Brain microvascular endothelial cell (primary cell): ENCODE results near the gene TWF2.

Experiments used
- DNase-seq: peaks from one replicate; pipeline ENCODE4 v3.0.0-alpha.2; 2020
- H3K27ac ChIP-seq: fragments of 250-450 bp; sonication (Bioruptor Pico); 2 replicates; pipeline ENCODE4 v1.5.1; 2020; ENCODE audit warnings: mild to moderate bottlenecking, moderate library complexity
- H3K27me3 ChIP-seq: fragments of 250-450 bp; sonication (Bioruptor Pico); replicated peaks from 2 replicates; pipeline ENCODE4 v1.5.1; 2020; ENCODE audit warnings: mild to moderate bottlenecking
- H3K36me3 ChIP-seq: fragments of 250-450 bp; sonication (Bioruptor Pico); replicated peaks from 2 replicates; pipeline ENCODE4 v1.5.1; 2020; ENCODE audit warnings: mild to moderate bottlenecking
- H3K4me3 ChIP-seq: 2 replicates; pipeline ENCODE4 v1.5.1; 2011; ENCODE audit warnings: low read depth, mild to moderate bottlenecking, control low read depth, low read length, moderate library complexity
- in situ Hi-C: cut with HindIII; loops from 2 replicates; pipeline ENCODE4 v1.10.0; 2017; ENCODE audit warnings: low sequenced_read_pairs, low pct_ligation_motif_present
- TF ChIP-seq, protein P1 (sequence below): IDR thresholded peaks from 2 replicates; pipeline ENCODE4 v1.5.1; 2011; ENCODE audit warnings: low read depth, mild to moderate bottlenecking, moderate library complexity, low read length, control low read depth, inconsistent platforms; ENCODE audit errors: missing control alignments

TWF2 gene

DNA sequence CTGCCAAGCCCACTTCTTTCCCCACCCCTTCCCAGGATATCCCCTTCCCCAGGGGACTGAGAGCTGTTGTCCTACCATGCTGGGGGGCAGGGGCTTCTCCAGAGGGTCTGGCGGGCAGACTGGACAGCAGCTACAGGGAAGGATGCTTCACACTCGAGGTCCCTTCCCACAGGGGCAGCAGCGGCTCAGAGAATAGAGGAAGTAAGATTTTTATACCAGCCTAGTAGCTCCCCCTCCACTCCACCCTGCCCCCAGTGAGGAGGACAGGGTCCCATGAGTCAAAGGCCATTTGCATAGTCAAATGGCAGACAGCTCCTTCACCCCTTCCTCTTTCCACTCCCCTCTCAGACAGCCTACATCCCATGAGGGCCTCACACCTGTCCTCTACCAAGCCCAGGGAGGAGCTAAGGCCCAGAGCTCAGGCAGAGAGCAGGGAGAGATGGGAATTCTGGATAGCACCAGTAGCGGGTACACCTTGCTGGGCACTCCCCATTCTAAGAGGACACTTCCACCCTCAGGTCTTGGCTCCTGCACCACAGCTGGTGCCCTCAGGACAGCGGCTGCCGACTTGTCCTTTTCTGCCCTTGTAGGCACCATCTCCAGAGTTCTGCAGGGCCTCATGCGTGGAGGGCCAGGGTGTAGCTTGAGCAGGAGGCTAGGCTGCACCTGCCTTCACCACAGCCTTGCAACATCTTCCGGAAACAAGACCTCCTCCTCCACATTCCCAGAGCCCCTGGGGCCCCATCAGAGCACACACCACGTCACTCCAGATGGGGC lies 13.3 kb downstream of the TWF2 start, which contains the start of gene TLR9:
Gene TLR9 (minus strand): TSS at position 194 of the 777 bp plus-strand sequence. CDS start 116 bp downstream, at position 78.
- Histone ChIP-seq H3K4me3 (no peak within 1 kb of the TSS), H3K27ac (no peak within 1 kb of the TSS), H3K27me3 (no peaks in the 10 kb centered on the region), H3K36me3 (peaks cover 21% of the 10 kb centered on the region)
- TF ChIP-seq, protein P1, sequence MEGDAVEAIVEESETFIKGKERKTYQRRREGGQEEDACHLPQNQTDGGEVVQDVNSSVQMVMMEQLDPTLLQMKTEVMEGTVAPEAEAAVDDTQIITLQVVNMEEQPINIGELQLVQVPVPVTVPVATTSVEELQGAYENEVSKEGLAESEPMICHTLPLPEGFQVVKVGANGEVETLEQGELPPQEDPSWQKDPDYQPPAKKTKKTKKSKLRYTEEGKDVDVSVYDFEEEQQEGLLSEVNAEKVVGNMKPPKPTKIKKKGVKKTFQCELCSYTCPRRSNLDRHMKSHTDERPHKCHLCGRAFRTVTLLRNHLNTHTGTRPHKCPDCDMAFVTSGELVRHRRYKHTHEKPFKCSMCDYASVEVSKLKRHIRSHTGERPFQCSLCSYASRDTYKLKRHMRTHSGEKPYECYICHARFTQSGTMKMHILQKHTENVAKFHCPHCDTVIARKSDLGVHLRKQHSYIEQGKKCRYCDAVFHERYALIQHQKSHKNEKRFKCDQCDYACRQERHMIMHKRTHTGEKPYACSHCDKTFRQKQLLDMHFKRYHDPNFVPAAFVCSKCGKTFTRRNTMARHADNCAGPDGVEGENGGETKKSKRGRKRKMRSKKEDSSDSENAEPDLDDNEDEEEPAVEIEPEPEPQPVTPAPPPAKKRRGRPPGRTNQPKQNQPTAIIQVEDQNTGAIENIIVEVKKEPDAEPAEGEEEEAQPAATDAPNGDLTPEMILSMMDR = no peak
- DNase-seq = no peak
- in situ Hi-C loops = no loop called here

DNA sequence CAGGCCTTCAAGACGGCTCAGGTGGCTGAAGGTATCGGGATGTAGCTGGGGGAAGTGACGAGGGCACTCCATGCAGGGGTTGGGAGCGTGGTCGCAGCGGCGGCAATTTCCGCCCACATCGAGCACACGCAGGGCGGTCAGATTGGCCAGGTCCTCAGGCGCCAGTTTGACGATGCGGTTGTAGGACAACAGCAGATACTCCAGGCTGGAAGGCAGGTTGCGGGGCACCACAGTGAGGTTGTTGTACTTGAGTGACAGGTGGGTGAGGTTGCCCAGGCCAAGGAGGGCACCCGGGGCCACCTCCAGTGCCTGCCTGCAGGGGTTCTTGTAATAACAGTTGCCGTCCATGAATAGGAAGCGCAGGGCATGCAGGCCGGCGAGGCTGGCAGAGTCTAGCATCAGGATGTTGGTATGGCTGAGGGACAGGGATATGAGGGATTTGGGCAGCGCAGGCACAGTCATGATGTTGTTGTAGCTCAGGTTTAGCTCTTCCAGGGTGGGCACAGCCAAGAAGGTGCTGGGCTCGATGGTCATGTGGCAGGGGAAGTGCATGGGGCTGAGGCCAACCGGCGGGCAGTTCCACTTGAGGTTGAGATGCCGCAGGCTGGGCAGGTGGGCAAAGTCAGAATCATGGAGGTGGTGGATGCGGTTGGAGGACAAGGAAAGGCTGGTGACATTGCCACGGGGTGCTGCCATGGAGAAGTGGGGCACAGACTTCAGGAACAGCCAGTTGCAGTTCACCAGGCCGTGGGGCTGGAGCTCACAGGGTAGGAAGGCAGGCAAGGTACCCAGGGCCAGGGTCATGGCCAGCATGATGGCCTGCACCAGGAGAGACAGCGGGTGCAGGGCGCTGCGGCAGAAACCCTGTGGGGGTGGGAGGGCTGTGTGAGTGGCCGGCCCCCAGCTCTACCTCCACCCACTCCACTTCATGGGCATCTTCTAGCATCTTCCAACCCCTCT lies 15.2 kb downstream of the TWF2 start:
- TF ChIP-seq, protein P1 = no peak
- no peak overlapping the region for H3K27ac ChIP-seq
- no peak for DNase-seq
- H3K36me3 ChIP-seq = peaks cover 2% of the 10 kb centered on the region
- in situ Hi-C loops = no loop called here
- no peak overlapping the region for H3K4me3 ChIP-seq
- no peaks in the 10 kb centered on the region for H3K27me3 ChIP-seq

DNA sequence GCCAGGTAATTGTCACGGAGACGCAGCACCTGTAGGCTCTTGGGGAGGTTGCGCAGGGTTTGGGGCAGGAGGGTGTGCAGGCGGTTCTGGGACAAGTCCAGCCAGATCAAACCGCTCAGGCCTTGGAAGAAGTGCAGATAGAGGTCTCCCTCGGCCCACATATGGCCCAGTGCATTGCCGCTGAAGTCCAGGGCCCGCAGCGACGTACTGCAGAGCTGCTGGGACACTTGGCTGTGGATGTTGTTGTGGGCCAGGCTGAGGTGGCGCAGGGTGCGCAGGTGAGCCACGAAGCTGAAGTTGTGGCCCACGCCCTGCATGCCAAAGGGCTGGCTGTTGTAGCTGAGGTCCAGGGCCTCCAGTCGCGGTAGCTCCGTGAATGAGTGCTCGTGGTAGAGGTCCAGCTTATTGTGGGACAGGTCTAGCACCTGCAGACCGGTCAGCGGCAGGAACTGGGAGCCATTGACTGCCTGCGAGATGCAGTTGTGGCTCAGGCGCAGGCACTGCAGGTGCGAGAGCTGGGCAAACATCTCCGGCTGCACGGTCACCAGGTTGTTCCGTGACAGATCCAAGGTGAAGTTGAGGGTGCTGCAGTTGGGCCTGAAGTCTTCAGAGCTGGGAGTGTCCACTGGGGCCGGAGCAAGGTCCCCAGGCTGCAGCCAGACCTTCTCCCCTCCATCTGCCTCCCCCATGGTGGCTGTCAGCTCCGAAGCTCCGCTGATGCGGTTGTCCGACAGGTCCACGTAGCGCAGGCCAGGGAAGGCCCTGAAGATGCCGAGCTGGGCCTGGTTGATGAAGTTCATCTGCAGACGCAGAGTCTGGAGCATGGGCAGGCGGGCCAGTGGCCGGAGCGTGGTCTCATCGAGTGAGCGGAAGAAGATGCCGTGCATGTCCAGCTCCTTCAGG lies 16.4 kb downstream of the TWF2 start:
- in situ Hi-C loops = no loop called here
- no peak for DNase-seq
- Histone ChIP-seq H3K36me3 (no peaks in the 10 kb centered on the region), H3K27ac (no peak overlapping the region), H3K4me3 (no peak overlapping the region), H3K27me3 (no peaks in the 10 kb centered on the region)
- TF ChIP-seq, protein P1 = no peak

DNA sequence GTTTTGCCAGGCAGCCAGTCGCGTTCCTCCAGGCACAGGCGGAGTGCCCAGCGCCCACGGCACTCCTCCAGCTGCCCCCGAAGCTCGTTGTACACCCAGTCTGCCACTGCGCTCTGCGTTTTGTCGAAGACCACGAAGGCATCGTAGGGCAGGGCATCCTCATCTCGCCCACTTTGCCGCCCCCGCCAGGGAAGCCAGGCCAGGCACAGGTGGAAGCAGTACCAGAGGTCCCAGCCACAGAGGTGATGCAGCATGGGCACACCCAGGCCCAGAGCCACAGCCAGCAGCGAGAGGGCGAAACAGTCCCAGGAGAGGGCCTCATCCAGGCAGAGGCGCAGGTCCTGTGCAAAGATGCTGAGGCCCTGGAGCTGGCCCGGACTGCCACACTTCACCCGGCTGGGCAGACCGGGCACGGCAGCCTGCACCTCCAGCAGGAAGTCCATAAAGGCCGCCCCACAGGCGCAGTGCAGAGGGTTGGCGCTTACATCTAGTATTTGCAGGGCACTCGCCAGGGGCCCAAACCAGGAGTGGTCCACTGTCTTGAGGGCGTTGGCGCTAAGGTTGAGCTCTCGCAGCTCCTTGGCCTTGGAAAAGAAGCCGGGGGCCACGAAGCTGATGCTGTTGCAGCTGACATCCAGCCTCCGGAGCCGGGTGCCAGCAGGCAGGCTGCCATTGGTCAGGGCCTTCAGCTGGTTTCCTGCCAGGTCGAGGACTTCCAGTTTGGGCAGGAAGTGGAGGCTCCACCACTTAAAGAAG lies 17.2 kb downstream of the TWF2 start:
- Histone ChIP-seq H3K36me3 (no peaks in the 10 kb centered on the region), H3K27ac (no peak overlapping the region), H3K27me3 (no peaks in the 10 kb centered on the region), H3K4me3 (no peak overlapping the region)
- in situ Hi-C loops = no loop called here
- TF ChIP-seq, protein P1 = no peak
- DNase-seq = no peak

- DNase-seq = no peak
- in situ Hi-C loops = no loop called here
- no peaks in the 10 kb centered on the region for H3K36me3 ChIP-seq
- H3K4me3 ChIP-seq = no peak overlapping the region
- no peak overlapping the region for H3K27ac ChIP-seq
- TF ChIP-seq, protein P1 = no peak
- no peaks in the 10 kb centered on the region for H3K27me3 ChIP-seq
These were observed 17.8 kb downstream of the TWF2 start for GRCh38 chr3:52221141-52221562.
